Ishikawa (cell line): ENCODE results near the gene WDR64.

Experiments used
- CEBPB ChIP-seq: IDR thresholded peaks from 2 replicates; pipeline ENCODE4 v1.6.1; 2012
- CREB1 ChIP-seq: IDR thresholded peaks from 2 replicates; pipeline ENCODE4 v1.6.1; 2012; ENCODE audit warnings: low read depth
- EGR1 ChIP-seq: IDR thresholded peaks from 2 replicates; pipeline ENCODE4 v1.6.1; 2012
- EP300 ChIP-seq: IDR thresholded peaks from 2 replicates; pipeline ENCODE4 v1.6.1; 2012; ENCODE audit warnings: borderline replicate concordance
- FOXM1 ChIP-seq: IDR thresholded peaks from 2 replicates; pipeline ENCODE4 v1.6.1; 2012; ENCODE audit warnings: low read depth, borderline replicate concordance
- NFIC ChIP-seq: IDR thresholded peaks from 2 replicates; pipeline ENCODE4 v1.6.1; 2012
- RAD21 ChIP-seq: IDR thresholded peaks from 2 replicates; pipeline ENCODE4 v1.6.1; 2012; ENCODE audit warnings: low read depth
- TAF1 ChIP-seq: IDR thresholded peaks from 2 replicates; pipeline ENCODE4 v1.6.1; 2012; ENCODE audit warnings: low read depth, mild to moderate bottlenecking
- TCF12 ChIP-seq: IDR thresholded peaks from 2 replicates; pipeline ENCODE4 v1.6.1; 2012; ENCODE audit warnings: low read depth
- TEAD4 ChIP-seq: IDR thresholded peaks from 2 replicates; pipeline ENCODE4 v1.6.1; 2012
- YY1 ChIP-seq: IDR thresholded peaks from 2 replicates; pipeline ENCODE4 v1.6.1; 2012; ENCODE audit warnings: low read depth
- ZBTB7A ChIP-seq: IDR thresholded peaks from 2 replicates; pipeline ENCODE4 v1.6.1; 2012; ENCODE audit warnings: low read depth
- TF ChIP-seq, protein P1 (sequence below): IDR thresholded peaks from 2 replicates; pipeline ENCODE4 v1.6.1; 2012; ENCODE audit warnings: low read depth, mild to moderate bottlenecking
- TF ChIP-seq, protein P2 (sequence below): IDR thresholded peaks from 2 replicates; pipeline ENCODE4 v1.6.1; 2012
- TF ChIP-seq, protein P3 (sequence below): IDR thresholded peaks from 2 replicates; pipeline ENCODE4 v1.6.1; 2012

The WDR64 gene

DNA sequence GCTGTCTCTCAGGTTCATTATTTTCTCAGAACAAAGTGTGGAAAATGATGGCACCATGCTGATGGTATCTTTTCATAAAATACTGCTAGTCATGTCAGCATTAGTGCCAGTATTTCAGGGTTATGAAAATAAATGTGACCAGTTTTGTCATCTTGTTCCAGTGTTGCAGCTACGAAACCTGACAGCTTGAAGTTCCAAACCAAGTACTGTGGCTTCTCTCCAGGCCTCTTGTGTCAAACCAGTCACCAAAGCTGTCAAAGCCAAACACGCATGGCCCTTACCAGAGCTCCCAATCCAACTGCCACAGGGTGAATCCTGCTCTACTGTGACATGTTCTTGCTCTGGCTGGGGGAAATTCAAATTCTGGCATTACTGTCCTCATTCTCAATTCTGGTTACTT is 175.2 kb downstream of the WDR64 start:
- TF ChIP-seq EGR1 (no peak), CREB1 (no peak), CEBPB (no peak), ZBTB7A (no peak), EP300 (no peak)

DNA sequence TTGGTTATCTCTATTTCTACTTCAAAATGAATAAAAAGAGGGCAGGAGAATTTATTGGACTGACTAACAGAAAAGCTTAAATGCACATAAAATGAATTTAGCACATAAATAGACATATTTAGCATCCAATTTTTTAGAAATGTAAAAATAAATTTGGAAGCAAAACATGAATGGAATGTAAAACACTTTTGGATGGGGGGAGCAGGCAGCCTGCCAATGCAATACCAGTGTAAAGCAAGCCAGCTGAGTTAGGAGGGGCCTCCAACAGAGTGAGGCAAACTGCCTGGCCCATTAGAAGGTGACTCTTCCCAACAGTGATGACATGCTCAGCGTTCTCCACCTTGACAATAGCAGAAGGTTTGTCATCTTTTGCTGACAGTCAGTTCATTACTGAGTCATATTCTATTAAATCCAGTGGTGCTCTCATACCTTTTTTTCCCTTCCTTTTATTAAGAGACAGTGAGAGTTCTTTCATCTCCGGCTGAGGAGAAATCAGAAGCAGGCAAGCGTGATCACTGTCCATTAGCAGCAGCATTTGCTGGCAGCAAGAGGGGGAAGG is 176.5 kb downstream of the WDR64 start:
- no peak for TF ChIP-seq TCF12
- no peak for TF ChIP-seq ZBTB7A
- TF ChIP-seq CEBPB = no peak
- no peak for TF ChIP-seq TAF1
- TF ChIP-seq, protein P1, sequence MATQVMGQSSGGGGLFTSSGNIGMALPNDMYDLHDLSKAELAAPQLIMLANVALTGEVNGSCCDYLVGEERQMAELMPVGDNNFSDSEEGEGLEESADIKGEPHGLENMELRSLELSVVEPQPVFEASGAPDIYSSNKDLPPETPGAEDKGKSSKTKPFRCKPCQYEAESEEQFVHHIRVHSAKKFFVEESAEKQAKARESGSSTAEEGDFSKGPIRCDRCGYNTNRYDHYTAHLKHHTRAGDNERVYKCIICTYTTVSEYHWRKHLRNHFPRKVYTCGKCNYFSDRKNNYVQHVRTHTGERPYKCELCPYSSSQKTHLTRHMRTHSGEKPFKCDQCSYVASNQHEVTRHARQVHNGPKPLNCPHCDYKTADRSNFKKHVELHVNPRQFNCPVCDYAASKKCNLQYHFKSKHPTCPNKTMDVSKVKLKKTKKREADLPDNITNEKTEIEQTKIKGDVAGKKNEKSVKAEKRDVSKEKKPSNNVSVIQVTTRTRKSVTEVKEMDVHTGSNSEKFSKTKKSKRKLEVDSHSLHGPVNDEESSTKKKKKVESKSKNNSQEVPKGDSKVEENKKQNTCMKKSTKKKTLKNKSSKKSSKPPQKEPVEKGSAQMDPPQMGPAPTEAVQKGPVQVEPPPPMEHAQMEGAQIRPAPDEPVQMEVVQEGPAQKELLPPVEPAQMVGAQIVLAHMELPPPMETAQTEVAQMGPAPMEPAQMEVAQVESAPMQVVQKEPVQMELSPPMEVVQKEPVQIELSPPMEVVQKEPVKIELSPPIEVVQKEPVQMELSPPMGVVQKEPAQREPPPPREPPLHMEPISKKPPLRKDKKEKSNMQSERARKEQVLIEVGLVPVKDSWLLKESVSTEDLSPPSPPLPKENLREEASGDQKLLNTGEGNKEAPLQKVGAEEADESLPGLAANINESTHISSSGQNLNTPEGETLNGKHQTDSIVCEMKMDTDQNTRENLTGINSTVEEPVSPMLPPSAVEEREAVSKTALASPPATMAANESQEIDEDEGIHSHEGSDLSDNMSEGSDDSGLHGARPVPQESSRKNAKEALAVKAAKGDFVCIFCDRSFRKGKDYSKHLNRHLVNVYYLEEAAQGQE = no peak
- no peak for TF ChIP-seq EGR1
- no peak for TF ChIP-seq EP300
- TF ChIP-seq, protein P2, sequence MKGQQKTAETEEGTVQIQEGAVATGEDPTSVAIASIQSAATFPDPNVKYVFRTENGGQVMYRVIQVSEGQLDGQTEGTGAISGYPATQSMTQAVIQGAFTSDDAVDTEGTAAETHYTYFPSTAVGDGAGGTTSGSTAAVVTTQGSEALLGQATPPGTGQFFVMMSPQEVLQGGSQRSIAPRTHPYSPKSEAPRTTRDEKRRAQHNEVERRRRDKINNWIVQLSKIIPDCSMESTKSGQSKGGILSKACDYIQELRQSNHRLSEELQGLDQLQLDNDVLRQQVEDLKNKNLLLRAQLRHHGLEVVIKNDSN = no peak
- no peak for TF ChIP-seq NFIC
- no peak for TF ChIP-seq TEAD4
- TF ChIP-seq YY1 = no peak
- no peak for TF ChIP-seq CREB1
- no peak for TF ChIP-seq RAD21
- TF ChIP-seq, protein P3, sequence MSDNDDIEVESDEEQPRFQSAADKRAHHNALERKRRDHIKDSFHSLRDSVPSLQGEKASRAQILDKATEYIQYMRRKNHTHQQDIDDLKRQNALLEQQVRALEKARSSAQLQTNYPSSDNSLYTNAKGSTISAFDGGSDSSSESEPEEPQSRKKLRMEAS = no peak
- no peak for TF ChIP-seq FOXM1

DNA sequence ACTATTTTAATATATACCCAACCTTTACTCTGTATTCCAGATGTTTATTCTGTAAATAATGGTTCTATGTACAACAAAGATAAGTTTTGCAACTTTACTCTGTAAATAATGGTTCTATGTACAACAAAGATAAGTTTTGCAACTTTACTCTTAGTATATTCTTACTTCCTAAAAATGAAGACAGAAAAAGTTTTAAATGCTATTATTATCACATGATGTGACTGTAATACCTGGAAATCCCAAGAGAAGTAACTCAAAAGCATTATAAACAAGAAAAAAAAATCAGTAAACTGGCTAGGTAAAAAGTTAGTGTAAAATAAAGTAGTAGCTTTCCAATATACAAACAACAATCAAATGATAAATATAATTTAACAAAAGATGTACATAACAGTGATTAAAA is 177.4 kb downstream of the WDR64 start:
- TF ChIP-seq CREB1 (no peak), EGR1 (no peak), TCF12 (no peak), EP300 (no peak), ZBTB7A (no peak), TEAD4 (no peak), FOXM1 (no peak), YY1 (no peak), CEBPB (no peak), RAD21 (no peak), TAF1 (no peak), NFIC (no peak)
- TF ChIP-seq, protein P1 = no peak
- TF ChIP-seq, protein P3 = no peak
- TF ChIP-seq, protein P2 = no peak

DNA sequence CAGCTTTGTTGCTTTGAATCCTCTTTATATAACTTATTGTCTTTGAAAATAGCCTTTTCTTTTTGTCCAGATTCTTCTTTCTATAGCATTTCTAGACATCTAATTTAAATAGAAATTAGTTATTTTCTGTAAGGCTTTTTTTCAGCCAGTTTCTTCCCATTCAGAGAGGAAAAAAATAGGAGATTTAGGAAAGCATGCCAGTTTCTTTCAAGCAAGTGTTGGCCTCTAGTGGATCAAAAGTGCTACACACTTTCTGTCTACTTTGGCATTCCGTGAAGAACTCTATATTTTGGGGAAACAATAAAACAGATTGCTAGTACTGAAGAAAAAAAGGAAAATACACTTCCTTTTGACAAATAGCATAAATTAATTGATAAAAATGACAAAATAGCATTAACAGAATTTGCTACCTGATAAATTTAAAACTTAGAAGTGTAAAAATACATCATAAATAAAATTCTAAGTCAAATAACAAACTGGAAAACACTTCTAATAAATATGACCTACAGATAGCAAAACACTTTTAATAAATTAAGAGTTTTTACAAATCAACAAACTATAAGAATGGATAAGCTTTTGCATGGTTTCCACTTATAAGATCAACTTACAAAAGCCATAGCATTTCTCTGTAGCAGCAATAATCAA is 182.8 kb downstream of the WDR64 start:
- TF ChIP-seq YY1 = no peak
- TF ChIP-seq ZBTB7A = no peak
- peak; percentile 47 for TF ChIP-seq RAD21
- no peak for TF ChIP-seq EGR1

DNA sequence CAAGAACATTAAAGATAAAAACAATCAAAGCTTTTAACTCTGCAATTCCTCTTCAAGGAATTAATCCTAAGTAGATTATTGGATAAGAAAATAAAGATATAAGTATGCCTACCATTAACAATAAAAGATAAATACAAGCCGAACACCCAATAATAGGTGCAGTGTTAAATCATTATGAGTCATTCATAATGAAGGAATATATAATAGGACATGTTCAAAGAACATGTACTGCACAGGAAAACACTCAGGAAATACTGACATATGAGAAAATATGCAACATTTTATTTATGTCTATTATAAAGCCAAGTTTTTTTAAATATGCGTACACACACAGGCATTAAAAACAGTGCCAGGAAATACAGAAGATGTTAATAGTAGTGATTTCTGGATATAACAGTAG is 184.9 kb downstream of the WDR64 start:
- TF ChIP-seq, protein P1 = no peak
- TF ChIP-seq TCF12 (no peak), NFIC (no peak), YY1 (no peak), CEBPB (no peak), FOXM1 (no peak)
